GM21576 (cell line): ENCODE measurements around the gene ANKRD44.
"Not testable (repeated sequence)": the region's sequence is repeated elsewhere in the genome, so short reads cannot be mapped to it uniquely, and the experiment has no call there.

ENCODE experiments used
- ATAC-seq: cut with Tn5 transposase; IDR thresholded peaks from one replicate; pipeline ENCODE4 v1.9.1; 2021; ENCODE audit warnings: mild to moderate bottlenecking, moderate library complexity; ENCODE audit not compliant: unreplicated experiment

Gene ANKRD44

GRCh38 chr2:197241153-197241552, 69.4 kb downstream of the ANKRD44 start:
- no peak for ATAC-seq

GRCh38 chr2:197240421-197241041, 70.0 kb downstream of the ANKRD44 start:
- no peak for ATAC-seq

- not testable (repeated sequence) for ATAC-seq
Observed at GRCh38 chr2:197240018-197240417, 70.6 kb downstream of the ANKRD44 start.

GRCh38 chr2:197239434-197239833, 71.1 kb downstream of the ANKRD44 start:
- ATAC-seq, result peak; percentile 63

- ATAC-seq, result peak; percentile 47
Observed at GRCh38 chr2:197238043-197238365, 72.6 kb downstream of the ANKRD44 start.

GRCh38 chr2:197237291-197238042, 73.1 kb downstream of the ANKRD44 start:
- no peak for ATAC-seq

GRCh38 chr2:197236816-197237215, 73.8 kb downstream of the ANKRD44 start:
- ATAC-seq, result no peak

GRCh38 chr2:197236159-197236558, 74.4 kb downstream of the ANKRD44 start:
- ATAC-seq, result no peak

- no peak for ATAC-seq
Observed at GRCh38 chr2:197235711-197236110, 74.9 kb downstream of the ANKRD44 start.

GRCh38 chr2:197234671-197235191, 75.8 kb downstream of the ANKRD44 start:
- ATAC-seq, result no peak

GRCh38 chr2:197233473-197233872, 77.1 kb downstream of the ANKRD44 start:
- ATAC-seq, result no peak

- no peak for ATAC-seq
Observed at GRCh38 chr2:197232010-197232409, 78.6 kb downstream of the ANKRD44 start.

GRCh38 chr2:197229509-197230443, 80.8 kb downstream of the ANKRD44 start:
- no peak for ATAC-seq

- ATAC-seq, result no peak
Observed at GRCh38 chr2:197223451-197223850, 87.1 kb downstream of the ANKRD44 start.

- ATAC-seq, result no peak
Observed at GRCh38 chr2:197219636-197220035, 90.9 kb downstream of the ANKRD44 start.

GRCh38 chr2:197217541-197217940, 93.0 kb downstream of the ANKRD44 start:
- ATAC-seq, result no peak

GRCh38 chr2:197216361-197216979, 94.1 kb downstream of the ANKRD44 start:
- peak; percentile 53 for ATAC-seq

- ATAC-seq, result peak; percentile 36
Observed at GRCh38 chr2:197215748-197216360, 94.7 kb downstream of the ANKRD44 start.

- no peak for ATAC-seq
Observed at GRCh38 chr2:197212344-197213262, 98.0 kb downstream of the ANKRD44 start.
